ENCODE measurements around the gene FBXO7.

FBXO7 gene

DNA sequence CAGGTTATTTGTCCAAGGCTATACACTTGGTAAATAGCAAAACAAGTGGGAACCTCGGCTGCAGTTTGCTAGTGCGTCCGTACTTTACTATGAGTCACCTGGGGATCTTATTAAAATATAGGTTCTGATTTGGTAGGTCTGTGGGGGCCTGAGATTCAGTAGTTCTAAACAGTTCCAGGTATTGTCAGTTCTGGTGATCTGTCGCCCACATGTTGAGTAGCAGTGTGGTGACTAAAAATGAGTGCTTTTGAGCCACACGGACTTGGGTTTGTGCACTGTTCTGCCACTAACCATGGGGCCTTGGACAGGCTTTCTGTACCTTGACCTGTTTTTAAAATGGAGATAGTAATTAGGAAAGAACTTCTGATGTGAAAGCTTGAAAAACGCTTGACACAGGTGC is 15.7 kb downstream of the FBXO7 start:
- DNase-seq (ENCODE audit: low read depth, low spot score) = no peak

DNA sequence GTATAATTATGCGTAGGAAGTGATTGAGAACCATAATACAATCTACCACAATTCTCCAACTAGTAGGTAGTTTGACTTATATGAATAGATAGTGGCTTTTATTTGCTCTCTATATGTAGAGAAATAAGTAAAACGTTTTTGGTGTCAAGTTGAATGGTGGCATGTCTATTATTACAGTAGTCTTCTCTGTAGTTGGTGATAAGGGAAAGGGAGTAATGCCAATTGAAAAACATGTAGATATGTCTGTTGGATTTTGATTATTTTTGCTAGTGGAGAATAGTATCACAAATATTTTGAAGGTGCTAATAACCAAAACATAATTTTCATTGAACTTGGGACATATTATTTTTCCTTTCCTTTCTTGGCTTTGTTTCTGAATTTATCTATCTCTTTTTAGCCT is 17.5 kb downstream of the FBXO7 start:
- DNase-seq (ENCODE audit: low read depth, low spot score) = no peak

DNA sequence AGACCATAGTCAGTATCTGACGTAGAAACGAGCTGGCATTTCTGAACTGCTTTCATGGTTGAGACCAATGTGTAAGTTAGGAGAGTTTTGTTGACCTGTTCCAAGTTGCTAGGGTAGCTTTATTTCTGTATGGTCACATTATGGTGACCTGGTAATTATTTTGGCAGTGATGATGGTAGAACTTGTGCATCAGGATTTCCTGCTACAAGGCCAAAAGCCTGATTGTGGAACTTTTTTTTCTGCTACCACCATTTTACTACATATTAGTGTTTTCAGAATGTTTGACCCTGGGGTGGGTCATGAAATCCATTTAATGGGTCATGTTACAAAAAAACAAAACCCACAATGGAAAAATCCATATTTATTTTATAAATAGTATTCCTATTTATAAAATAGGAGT is 18.9 kb downstream of the FBXO7 start:
- DNase-seq (ENCODE audit: low read depth, low spot score) = no peak

DNA sequence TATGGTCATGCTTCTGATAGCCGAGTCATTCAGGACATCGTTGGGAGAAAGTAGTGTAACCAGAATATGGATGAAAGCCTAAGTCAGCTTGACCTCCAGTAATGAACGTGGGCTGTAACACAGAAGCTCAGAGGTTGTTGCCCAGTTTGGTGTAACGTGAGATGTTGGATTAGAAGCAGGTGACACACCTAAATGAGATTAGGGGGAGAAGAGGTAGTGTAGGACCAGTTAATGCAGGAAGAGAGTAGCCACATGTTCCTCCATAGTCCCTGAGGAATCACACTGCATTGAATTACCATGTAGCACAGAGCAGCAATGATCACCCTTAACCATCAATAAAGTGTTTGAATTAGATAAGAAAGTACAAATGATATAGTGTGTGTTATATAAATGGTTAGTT is 20.4 kb downstream of the FBXO7 start:
- DNase-seq (ENCODE audit: low read depth, low spot score) = no peak

DNA sequence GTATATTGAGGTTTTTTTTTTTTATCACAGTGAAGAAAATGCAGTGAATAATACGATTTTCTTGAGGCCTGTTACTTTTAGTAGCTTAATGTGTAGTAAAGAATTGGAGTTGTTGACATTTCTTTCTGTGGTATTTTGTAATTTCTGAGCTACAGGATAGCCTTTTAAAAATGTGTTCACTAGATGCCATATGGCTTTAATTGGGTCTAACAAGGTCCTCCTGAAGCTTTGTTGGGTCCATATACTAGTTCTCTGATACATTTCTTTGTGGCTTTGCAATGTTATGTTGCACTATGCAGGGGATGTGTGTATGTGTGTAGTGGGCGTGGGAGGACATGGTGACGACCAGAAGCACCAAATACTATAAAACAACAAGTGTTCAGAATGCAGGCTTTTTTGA is 25.1 kb downstream of the FBXO7 start:
- DNase-seq (ENCODE audit: low read depth, low spot score) = no peak

DNA sequence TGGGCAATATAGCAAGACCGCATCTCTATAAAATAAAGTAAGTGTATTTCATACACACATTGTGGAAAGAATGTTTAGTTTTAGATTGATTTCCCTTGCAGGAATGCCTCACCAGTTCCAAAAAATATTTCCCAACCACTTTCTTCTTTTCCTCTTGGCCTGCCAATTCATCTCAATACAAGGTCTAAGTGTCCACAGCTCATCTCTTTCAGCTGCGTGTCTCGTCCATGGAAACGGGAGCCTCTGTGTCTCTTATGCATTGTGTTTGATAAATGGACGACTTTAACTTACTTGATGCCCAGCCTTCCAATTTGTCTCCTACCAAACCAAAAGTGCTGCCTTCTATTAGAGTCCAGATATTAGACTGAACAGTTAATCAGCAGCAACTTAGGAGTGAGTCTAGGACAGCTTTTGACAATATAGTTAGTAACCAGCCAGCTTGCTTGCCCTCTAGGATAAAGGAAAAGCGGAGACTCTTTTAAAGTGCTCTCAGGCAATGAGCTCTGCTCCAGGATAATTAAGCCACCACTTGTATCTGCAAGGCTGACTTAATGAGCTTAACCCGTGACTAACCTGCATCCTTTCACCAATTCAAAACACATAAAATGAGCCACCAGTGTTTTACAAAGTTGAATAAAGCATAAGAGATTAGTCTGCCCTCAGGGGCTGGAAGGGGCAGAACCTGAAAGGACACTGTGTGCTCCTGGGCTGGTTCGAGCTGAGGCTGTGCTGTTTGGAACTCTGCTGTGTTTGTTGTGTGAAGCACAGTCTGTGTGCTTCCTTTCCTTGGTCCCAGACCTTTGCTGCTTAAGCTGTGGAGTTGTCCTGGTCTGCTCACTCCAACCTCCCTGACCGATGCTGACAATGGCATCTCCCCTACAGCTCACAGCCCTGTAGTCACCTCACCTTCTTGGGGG is 27.5 kb downstream of the FBXO7 start:
- DNase-seq (ENCODE audit: low read depth, low spot score) = no peak

DNA sequence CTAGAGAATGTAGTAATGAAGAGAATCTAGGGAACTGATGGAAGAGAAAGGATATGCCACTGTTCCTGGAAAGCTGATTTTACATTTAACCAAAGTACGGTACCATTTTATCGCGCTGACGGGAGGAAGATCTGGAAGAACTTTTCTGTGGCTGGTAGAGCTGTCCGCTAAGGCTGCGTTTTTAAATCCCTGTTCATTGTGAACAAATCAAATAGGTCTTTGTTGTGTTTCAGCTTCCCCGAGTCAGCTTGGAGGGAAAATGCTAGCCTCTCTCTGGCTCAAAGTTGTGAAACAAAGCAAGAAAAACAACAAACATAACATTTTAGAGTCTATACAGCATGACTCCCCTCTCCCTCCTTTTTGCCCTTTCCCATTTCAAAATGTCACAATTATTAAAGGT is 34.4 kb downstream of the FBXO7 start:
- no peak for DNase-seq (ENCODE audit: low read depth, low spot score)

DNA sequence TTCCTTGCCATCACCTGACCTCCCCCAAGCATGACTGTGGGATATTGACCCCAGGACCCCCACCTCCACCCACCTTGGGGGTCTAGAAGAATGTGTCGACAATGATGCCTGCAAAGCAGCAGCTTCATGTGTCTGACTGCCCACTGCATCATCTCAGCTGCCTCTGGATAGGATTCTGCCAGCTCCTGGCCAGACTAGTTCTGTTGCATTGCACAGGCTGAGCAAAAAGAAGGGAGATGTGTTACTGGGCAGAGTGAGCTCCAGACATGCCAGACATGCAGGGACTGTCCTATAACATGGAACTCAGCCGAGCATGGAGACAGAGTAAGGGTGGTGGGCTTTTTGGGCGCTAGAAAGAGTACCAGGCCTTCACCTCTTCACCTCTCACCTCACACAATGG is 36.7 kb downstream of the FBXO7 start:
- DNase-seq (ENCODE audit: low read depth, low spot score) = no peak

DNA sequence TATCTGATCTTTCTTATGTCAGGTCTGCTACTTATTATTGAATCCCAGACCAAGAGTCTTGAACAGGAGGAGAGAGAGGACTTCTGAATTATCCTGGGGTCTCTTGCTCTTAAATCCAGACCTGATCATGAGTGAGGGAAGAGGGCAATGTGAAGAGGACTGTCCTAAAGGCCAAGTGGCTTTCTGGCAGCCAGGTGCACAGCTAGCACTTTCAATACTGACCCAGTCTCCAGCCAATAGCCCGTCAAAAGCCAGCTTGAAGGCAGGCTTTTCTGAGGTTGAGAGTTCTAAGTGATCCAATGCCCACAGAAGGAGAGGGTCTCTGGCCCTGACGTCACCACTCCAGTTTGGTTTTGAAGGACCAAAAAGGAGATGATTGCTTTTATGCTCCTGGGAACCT is 37.2 kb downstream of the FBXO7 start:
- DNase-seq (ENCODE audit: low read depth, low spot score) = no peak

DNA sequence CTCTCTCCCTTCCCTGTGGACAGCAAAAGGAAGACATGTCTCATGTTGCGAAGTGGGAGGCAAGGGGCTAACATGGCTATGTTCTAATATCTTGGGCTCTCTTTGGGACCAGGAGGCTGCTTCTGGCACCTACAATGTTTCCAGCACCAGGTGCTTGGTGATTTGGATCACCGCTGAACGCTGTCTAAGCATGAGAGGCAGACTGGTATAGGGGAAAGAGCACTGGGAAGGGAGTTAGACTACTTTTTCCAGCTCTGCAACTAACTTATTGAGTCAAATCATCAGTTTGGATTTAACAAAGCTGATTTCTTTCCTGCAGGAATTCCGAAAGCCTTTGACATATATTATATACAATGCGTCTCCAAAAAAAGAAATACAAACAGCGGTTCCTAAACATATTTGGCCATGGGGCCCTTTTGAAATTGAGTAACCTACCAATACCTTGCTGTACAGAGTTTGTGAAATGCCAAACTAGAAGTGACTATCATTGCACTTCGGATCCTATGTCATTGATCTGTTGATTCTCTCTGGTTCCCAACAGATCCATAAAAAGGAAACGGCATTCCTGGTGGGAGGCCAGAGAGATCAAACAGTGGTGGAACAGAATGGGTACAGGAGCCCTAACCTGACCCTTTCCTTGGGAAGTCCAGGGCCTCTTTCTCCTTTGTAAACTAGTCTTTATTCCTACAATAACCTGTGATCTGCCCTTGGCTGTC is 37.8 kb downstream of the FBXO7 start:
- DNase-seq (ENCODE audit: low read depth, low spot score) = no peak

DNA sequence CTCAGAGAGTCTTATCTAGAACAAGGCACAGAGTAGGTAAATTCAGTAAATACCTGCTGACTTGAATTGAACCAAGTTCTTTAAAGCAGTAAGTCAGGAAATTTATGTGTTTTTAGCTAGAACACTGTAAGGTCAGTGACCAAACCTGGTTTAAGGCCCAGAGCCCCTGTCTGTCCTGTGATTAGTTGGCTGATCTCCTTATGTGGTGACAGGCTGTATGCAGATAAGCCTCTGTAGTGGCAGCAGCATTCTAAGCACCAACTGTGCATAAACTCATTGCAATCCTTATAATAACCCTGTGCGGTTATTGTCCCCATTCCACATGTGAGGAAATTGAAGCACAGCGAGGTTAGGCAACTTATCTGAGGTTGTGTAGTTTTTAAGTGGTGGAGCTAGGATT is 40.5 kb downstream of the FBXO7 start:
- DNase-seq (ENCODE audit: low read depth, low spot score) = no peak

DNA sequence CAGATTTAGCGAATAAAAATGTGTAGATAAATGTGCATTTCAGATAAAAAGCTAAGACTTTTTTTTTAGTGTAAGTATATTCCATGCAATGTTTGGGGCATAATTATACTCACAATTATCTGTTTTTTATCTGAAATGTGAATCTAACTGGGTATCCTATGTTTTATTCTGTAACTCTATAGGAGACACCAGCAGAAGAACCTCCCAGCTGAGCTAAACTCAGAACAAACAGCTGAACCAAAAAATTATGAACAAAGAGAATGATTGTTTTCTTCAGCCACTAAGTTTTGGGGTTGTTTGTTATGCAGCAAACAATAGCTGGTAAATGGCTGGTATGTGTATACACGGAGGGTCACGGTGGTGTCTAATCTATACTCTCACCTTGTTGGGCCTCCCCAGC is 42.9 kb downstream of the FBXO7 start:
- no peak for DNase-seq (ENCODE audit: low read depth, low spot score)

DNA sequence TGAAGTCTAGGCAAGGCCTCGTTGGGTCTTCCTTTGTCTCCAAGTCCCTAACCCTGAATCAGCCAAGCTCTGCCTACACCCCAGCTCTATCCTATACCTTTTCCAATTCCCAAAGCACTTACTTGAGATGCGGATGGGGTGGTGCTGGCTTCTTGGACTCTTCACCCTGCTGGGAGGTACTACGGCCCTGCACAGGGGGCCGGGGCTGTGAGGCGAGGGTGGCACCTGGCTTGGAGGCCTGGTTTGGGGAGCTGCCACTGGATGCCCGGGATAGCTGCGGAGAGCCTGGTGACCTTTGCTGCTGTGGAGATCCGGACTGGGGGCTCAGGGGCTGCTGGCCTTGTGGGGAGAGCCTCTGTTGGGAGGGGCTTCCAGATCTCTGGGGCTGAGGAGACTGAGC is 43.3 kb downstream of the FBXO7 start:
- DNase-seq (ENCODE audit: low read depth, low spot score) = no peak

DNA sequence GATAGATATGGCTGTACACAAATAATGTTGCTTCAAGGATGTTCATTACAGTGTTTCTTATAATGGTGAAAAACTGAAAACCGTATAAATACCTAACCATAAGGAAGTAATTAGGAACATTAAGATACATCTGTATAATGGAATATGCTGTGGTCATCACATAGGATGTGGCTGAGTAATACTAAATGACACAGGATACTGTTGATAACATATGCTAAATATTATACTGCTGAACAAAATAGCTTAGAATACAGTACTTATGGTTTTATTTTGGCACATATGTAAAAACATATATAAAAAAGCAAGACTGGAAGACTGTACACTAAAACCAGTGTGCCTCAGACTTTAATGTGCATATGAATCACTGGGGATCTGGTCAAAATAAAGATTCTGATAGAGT is 43.8 kb downstream of the FBXO7 start:
- no peak for DNase-seq (ENCODE audit: low read depth, low spot score)

DNA sequence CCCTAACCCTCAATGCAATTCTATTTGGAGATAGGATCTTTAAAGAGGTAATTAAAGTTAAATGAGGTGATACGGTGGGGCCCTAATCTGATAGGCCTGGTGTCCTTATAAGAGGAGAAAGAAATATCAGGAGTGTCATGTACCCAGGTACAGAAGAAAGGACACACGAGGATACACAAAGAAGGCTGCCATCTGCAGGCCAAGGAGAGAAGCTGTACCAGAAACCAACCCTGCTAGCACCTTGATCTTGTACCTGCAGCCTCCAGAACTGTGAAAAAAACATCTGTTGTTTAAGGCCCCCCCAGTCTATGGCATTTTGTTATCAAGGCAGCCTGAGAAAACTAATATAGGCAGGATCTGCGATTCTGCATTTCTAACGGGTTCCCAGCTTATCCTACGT is 44.2 kb downstream of the FBXO7 start:
- no peak for DNase-seq (ENCODE audit: low read depth, low spot score)

DNA sequence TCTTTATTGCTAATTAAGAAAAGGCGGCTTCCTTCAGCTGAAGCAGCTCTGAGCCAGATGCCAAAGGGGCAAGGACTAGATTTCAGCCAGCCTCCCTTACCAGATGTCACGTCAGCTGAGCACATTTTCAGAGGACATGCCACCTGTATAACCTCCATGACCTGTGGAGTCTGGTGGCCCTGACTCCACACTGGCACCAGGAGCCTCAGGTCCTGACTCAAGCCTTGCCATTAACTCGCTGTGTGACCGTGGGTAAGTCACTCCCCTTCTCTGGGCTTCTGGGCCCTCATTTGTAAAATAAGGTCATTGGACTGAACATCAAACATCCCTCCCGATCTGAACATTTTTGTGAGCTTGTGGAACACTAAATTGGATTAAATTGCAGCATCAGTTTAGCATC is 46.0 kb downstream of the FBXO7 start:
- no peak for DNase-seq (ENCODE audit: low read depth, low spot score)

DNA sequence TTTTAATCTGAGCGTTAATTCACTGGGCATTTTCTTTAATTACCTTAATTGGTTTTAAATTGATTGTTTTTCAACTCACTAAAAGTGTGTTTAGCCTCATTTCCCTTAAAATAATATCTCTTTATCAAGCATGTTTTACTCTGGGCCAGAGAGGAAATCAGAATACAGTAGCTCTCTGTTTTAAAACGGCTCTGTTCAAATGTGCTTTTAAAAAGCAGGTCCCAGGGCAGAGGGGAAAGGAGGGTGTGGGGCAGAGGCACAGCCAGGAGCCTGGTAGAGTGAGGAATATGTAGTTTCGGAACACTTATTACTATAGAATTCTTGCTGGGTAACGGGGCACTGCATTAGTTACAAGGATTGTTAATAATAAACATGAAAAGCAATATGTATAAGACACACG is 47.6 kb downstream of the FBXO7 start:
- no peak for DNase-seq (ENCODE audit: low read depth, low spot score)

DNA sequence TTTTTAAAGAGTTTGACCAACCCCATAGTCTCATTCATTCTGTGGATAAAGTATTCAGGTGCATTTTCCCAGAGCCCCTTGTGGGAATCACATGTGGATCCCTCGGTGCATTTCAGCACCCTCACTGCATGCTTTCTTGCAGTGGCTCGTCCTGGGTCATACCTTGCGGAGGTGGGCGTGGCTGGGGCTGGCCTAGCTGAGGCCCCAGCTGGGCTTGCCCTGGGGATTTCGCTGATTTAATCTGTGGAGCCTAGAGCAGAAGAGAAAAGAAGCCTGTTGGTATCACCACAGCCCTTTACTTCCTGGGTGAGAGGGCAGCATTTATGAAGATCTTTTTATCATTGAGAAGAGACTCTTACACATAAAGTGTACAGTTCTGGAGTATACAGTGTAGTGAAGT is 53.1 kb downstream of the FBXO7 start:
- DNase-seq (ENCODE audit: low read depth, low spot score) = no peak

DNA sequence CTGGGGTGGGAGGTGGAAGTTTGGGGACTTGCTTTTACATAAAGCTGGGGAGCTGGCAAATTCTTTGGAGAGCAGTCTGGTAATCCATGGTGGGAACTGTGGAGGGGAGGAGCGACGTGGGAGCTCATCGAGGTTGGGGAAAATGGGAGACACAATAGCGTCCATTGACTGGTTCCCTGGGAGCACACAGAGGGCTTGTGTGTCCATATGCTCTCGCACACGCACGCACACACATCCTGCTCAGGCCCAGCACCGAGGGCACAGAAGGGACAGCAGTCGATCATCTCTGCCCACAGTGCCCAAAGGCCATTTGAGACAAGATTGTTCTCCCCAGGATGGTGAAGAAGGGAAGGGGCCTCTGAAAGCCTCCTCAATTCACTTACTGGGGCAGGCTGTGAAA is 53.7 kb downstream of the FBXO7 start:
- no peak for DNase-seq (ENCODE audit: low read depth, low spot score)

DNA sequence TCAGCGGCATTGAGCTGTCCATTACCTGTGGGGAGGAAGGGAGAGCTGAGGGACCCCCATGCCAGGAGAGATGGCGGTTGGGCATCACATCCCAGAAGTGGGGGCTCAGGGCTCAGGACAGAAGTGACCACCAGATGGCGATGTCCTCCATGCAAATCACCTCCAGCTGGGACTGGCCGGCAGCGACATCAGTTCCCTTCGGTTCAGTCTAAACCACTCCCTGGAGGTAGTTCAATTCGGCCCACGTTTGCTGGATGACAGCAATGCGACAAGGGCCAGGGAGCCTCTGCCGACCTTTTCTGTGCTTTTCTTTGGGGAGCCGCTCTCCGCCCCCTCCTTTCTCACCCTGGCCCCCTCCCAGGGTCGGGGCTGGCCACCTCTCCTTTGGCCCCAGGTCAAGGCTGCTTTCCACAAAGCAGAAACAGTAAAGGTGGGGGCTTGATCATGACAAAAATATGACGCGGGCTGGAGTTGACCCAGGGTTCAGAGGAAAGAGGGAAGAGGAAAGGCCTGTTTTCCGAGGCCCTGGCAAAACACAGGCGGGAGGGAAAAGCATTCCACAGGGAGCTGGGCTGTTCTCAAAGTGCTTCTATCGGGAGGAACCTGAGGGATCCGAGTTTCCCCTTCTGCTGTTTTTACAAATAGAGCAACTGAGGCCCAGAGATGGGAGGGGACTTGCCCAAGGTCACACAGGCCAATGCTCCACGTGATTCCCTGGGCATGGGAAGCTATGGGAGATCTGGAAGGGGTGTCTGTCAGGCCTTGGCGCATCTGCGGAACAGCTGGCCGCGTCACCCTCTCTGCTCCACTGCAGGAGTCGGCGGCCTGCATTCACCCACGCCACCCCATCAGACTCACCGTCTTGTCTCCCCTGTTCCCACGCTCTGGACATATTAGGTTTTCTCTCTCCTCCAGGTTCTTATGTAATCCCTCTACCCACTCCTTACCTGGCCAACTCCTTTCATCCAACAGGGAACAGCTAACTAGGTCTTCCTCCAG is 54.7 kb downstream of the FBXO7 start:
- peak; percentile 40 for DNase-seq (ENCODE audit: low read depth, low spot score)

DNA sequence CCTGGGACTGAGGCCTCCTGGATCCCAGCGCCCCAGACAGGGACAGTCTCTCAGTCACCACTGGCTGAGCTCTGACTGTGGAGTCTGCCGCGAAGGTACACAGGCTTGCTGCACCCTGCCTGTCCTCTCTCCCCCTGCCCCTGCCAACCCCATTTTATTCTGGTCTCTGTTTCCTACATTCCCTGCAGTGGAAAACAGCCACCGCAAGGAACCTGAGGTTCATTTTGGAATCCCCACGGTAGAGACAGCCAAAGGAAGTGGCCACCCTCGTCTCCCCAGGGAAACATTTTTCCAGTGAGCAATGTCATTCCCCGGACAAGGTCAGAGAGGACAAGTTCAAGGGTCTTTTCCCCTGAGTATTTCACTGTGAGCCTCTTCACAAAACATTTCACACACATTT is 56.6 kb downstream of the FBXO7 start:
- no peak for DNase-seq (ENCODE audit: low read depth, low spot score)
